GM12801 (cell line): Measurements from ENCODE around the gene POLR3B.

Experiments
- TF ChIP-seq, protein P1 (sequence below): IDR thresholded peaks from one replicate; pipeline ENCODE4 v1.5.1; 2011; ENCODE audit warnings: control low read depth; ENCODE audit not compliant: insufficient read length; ENCODE audit errors: extremely low read depth

POLR3B gene

DNA sequence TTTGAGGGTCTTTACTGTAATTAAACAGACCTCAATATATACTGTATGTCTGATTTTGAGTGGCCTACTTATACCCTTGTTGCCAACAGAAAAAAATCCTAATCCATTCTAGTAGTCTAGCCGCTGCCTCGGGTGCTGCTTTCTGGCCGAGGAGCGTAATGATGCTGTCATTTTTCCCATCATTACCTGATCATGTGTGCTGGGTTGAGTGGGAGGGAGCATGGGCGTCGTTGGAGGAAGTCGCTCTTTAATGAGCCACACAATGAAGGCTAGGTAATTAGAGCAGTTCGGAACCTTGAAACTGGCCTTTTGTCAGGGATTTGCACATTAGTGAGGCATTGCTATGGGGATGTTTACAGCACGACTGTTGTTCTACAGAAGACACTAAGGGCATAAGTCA is 149.1 kb downstream of the POLR3B start:
- TF ChIP-seq, protein P1, sequence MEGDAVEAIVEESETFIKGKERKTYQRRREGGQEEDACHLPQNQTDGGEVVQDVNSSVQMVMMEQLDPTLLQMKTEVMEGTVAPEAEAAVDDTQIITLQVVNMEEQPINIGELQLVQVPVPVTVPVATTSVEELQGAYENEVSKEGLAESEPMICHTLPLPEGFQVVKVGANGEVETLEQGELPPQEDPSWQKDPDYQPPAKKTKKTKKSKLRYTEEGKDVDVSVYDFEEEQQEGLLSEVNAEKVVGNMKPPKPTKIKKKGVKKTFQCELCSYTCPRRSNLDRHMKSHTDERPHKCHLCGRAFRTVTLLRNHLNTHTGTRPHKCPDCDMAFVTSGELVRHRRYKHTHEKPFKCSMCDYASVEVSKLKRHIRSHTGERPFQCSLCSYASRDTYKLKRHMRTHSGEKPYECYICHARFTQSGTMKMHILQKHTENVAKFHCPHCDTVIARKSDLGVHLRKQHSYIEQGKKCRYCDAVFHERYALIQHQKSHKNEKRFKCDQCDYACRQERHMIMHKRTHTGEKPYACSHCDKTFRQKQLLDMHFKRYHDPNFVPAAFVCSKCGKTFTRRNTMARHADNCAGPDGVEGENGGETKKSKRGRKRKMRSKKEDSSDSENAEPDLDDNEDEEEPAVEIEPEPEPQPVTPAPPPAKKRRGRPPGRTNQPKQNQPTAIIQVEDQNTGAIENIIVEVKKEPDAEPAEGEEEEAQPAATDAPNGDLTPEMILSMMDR = no peak

DNA sequence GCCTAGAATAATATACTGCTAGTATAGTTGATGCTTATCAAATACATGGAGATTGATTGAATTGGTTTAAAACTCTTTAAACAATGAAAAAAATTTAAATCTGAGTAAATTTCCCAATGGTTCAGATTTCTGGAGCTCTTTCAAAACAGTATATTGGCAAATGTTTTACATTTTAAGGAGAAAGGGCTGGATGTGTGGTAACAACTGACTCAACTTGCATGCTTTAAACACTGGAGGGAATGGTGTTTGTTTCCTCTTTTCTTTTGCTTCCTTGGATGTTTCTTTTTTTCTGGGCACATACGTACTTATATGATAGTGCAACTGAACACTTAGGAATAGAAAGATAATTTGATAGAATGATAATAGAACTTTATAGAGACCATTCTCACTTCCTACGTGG is 151.4 kb downstream of the POLR3B start:
- TF ChIP-seq, protein P1 = no peak

DNA sequence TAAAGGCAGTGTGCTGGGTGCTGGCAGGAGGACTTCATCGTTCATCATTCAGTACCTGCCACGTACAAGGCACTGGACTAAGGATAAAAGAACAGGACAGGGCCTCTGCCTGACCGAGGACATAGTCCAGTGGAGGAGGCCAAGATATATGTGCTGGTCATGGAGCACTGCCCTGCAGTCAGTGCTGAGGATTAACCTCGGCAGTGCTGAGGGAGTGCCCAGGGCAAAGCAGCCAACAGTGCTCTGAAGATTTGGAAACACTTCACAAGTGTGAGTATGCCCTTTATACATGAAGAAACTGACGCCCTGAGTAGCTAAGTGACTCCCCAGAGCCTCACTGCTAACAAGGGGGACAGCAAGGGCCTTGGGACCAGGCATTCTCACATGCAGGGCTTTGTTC is 153.8 kb downstream of the POLR3B start:
- TF ChIP-seq, protein P1 = no peak

DNA sequence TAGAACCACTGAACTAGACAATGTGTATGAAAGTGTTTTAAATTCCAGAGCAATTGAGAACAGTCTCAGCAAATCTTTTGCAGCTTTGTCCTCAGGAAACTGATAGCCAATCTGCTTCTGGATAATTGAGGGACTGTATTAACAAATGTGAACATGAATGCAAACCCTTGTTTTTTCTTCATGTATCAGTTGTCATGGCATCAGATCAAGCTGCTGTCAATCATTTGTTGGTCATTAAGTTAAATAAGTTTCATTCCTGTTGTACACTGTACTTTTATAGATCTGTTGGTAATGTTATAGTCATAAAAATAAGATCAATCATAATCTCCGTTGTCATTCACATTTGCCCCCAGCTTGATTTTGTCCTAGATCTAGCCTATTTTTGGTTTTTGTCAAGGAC is 159.8 kb downstream of the POLR3B start:
- TF ChIP-seq, protein P1 = no peak

DNA sequence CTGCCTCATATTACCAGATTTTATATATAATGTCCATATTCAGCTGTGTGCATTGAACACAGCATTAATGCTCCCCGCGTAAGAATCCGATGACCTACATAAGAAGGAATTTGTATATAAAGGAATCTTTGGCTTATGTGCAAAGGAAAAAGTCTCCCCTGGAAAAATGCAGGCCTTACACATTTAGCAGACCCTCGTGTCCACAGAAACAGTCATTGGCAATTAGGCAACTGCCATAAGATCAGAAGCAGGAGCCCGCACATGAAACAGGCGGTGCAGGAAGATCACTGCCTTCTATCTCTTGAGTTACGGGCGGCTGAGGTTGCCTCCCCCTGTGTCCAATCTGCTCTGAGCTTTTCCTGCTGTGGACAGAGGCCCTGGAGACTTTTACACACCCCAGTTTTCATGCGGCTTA is 162.1 kb downstream of the POLR3B start:
- TF ChIP-seq, protein P1 = no peak

DNA sequence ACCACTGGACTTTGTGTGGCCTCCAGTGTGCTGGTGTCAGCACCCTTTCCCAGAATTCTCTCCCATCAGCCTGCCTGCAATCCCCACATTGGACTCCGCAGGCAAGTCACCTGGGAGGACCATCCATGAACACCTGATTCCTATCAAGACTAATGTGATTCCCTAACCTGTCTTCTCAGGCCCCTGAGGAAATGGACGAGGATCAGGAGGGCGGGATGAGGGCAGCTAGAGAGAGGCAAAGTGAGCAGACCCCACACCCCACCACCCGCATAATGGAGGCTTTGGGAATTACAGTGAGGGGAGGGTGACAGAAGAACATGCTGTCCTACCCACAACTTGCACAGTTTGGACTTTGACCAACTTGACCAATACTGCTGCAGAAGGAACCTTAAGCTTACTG is 164.4 kb downstream of the POLR3B start:
- TF ChIP-seq, protein P1 = no peak

DNA sequence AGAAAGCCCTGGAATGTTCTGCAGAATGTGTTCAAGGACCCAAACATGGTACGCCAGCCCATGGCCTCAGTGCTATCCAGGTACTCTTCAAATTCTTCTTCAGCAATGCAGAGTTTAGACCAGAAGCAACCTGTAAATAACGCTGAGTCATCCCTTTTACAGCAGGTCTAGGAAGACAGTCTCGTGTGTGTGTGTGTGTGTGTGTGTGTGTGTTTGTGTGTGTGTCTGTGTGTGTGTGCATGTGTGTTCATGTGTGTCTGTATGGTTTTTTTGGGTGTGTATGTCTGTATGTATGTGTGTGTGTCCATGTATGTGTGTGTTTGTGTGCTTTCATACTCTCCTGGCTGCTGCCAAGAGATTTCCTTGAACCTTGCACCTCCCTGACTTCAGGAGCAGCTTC is 165.2 kb downstream of the POLR3B start:
- TF ChIP-seq, protein P1 = no peak

DNA sequence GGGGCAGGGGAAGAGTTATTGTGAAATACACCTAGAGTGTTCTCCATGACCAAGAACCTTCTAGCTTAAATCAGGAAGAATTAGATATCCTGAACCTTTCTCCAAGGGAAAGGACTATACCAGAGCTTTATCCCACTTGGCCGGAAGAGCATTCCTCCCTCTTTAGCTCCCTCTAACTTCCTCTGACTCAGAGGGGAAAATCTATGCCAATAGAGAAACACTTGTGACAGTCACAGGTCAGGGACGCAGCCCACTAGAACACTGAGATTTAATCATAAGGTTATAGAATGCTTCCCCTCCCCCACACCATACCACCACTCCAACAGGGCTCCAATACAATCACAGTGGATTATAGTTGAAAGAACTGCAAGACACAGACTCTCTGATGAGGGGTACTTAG is 169.8 kb downstream of the POLR3B start:
- TF ChIP-seq, protein P1 = no peak
